ENCODE data around the gene TTC21A.

DNA sequence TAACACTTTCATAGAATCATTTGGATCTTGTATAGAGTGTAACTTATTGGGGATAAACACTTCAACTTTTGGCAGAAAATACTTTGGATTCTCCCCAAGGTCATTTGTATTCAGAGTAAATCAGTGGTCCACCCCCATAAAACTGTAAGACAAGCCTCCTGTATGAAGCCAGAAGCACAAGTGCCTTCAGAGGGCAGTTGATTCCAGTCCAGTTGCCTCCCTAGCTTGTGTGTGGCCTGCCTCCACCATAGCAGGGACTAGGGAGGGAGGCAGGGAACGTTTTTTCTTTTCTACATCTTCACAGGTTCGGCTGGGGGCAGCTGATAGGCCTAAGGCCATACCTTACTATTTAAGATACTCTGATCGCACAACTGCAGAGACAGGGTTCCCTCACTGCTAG lies 11.7 kb upstream of the TTC21A start:
- TF ChIP-seq NR2F1 (conservative IDR thresholded peaks at IDR 0.05): no peak
- no peak for TF ChIP-seq HDAC2 (IDR thresholded peaks at IDR 0.05)
- TF ChIP-seq ASH2L (IDR thresholded peaks at IDR 0.05; ENCODE audit: borderline replicate concordance, low read depth): no peak
- TF ChIP-seq, protein P1, sequence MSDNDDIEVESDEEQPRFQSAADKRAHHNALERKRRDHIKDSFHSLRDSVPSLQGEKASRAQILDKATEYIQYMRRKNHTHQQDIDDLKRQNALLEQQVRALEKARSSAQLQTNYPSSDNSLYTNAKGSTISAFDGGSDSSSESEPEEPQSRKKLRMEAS (IDR thresholded peaks at IDR 0.05; ENCODE audit: low read depth, low read length): no peak
- no peak for TF ChIP-seq EP300 (IDR thresholded peaks at IDR 0.05; ENCODE audit: borderline replicate concordance in 1 of 2, control insufficient read depth in 1 of 2, low read depth in 2 of 2, low read length in 2 of 2)
- TF ChIP-seq, protein P2, sequence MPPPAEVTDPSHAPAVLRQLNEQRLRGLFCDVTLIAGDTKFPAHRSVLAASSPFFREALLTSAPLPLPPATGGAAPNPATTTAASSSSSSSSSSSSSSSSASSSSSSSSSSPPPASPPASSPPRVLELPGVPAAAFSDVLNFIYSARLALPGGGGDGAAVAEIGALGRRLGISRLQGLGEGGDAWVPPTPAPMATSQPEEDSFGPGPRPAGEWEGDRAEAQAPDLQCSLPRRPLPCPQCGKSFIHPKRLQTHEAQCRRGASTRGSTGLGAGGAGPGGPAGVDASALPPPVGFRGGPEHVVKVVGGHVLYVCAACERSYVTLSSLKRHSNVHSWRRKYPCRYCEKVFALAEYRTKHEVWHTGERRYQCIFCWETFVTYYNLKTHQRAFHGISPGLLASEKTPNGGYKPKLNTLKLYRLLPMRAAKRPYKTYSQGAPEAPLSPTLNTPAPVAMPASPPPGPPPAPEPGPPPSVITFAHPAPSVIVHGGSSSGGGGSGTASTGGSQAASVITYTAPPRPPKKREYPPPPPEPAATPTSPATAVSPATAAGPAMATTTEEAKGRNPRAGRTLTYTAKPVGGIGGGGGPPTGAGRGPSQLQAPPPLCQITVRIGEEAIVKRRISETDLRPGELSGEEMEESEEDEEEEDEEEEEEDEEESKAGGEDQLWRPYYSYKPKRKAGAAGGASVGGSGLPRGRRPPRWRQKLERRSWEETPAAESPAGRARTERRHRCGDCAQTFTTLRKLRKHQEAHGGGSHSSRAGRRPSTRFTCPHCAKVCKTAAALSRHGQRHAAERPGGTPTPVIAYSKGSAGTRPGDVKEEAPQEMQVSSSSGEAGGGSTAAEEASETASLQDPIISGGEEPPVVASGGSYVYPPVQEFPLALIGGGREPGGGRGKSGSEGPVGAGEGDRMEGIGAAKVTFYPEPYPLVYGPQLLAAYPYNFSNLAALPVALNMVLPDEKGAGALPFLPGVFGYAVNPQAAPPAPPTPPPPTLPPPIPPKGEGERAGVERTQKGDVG (CRISPR knock-in tag; IDR thresholded peaks at IDR 0.05): no peak
- TF ChIP-seq USF2 (IDR thresholded peaks at IDR 0.05; ENCODE audit: borderline replicate concordance, low read depth, low read length): no peak
- TF ChIP-seq, protein P3, sequence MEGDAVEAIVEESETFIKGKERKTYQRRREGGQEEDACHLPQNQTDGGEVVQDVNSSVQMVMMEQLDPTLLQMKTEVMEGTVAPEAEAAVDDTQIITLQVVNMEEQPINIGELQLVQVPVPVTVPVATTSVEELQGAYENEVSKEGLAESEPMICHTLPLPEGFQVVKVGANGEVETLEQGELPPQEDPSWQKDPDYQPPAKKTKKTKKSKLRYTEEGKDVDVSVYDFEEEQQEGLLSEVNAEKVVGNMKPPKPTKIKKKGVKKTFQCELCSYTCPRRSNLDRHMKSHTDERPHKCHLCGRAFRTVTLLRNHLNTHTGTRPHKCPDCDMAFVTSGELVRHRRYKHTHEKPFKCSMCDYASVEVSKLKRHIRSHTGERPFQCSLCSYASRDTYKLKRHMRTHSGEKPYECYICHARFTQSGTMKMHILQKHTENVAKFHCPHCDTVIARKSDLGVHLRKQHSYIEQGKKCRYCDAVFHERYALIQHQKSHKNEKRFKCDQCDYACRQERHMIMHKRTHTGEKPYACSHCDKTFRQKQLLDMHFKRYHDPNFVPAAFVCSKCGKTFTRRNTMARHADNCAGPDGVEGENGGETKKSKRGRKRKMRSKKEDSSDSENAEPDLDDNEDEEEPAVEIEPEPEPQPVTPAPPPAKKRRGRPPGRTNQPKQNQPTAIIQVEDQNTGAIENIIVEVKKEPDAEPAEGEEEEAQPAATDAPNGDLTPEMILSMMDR (IDR thresholded peaks at IDR 0.05 in 2 of 3, conservative IDR thresholded peaks at IDR 0.05 in 1 of 3; ENCODE audit: control insufficient read depth in 2 of 3, extremely low read depth in 1 of 3, insufficient read depth in 1 of 3, low read depth in 3 of 3, low read length in 3 of 3): no peak
